Right lobe of liver (tissue), 6 donors: Measurements from ENCODE around the gene LCE1E. TPM values are rescaled to one million over a fixed set of nuclear protein-coding genes. Genes with fewer than 3 reads are reported as not detected.

Experiments used
- ATAC-seq, 4 donors: fragments of 200-7000 bp; cut with Tn5 transposase; one replicate each; pipeline ENCODE4 v1.9.1; 2020; ENCODE audit warnings: mild to moderate bottlenecking in 4 of 4, moderate library complexity in 4 of 4
- DNase-seq, 3 donors: peaks; one replicate each; pipeline ENCODE4 v3.0.0-alpha.2; 2020
- H3K27ac ChIP-seq, 3 donors: fragments of 200-600 bp; one replicate each; pipeline ENCODE4 v1.8.0; 2022
- H3K27me3 ChIP-seq, 2 donors: fragments of 200-600 bp; one replicate each; pipeline ENCODE4 v1.8.0; 2022
- H3K36me3 ChIP-seq, 4 donors: fragments of 200-600 bp; sonication (generic) in 1 of 4; one replicate each; pipeline versions ENCODE4 v1.5.1 to v1.8.0; 2017 to 2022; ENCODE audit warnings: control low read depth in 1 of 4
- H3K4me1 ChIP-seq, 4 donors: fragments of 200-600 bp; sonication (generic) in 1 of 4; one replicate each; pipeline versions ENCODE4 v1.5.1 to v1.8.0; 2017 to 2022; ENCODE audit warnings: control low read depth in 1 of 4
- H3K4me3 ChIP-seq, 3 donors: fragments of 200-600 bp; one replicate each; pipeline ENCODE4 v1.8.0; 2022
- H3K9me3 ChIP-seq, 4 donors: fragments of 200-600 bp; sonication (generic) in 1 of 4; one replicate each; pipeline versions ENCODE4 v1.5.1 to v1.8.0; 2017 to 2022; ENCODE audit warnings: control low read depth in 1 of 4
- POLR2A ChIP-seq: fragments of 450-650 bp; IDR thresholded peaks from one replicate; pipeline ENCODE4 v1.6.1; 2017; ENCODE audit warnings: antibody characterized with exemption, mild to moderate bottlenecking
- WGBS: methylation state at CpG from one replicate; pipeline ENCODE4 v1.1.6; 2018; ENCODE audit warnings: low coverage, low lambda C conversion rate; ENCODE audit not compliant: insufficient coverage; ENCODE audit errors: missing lambda C conversion rate; 5-methylcytosine and 5-hydroxymethylcytosine counted together
- intact Hi-C, 2 donors: fragments of 100-400 bp; cut with DNase I; formaldehyde crosslinking; loops; one replicate each; pipeline versions ENCODE4 v1.11.2 to v1.14.1; 2022
- total RNA-seq, 6 experiments: library from RNA; depleted of rRNA in 2 of 6; stranded (reverse); fragments of >200 nt in 2 of 6; fragmentation: NEBNext Ultra II Directional in 3 of 6; extraction: Animal tissue kit (Norgen Biotek cat#: 25700) in 3 of 6; gene quantifications; one replicate each; pipeline versions ENCODE4 v1.1.0 to v1.2.4, GENCODE V29; 2016 to 2023
- TF ChIP-seq, protein P1 (sequence below), 4 donors: fragments of 200-600 bp in 3 of 4; fragments of 450-650 bp in 1 of 4; IDR thresholded peaks; one replicate each; pipeline versions ENCODE4 v1.5.1 to v1.8.0; 2016 to 2022; ENCODE audit warnings: antibody characterized with exemption in 4 of 4, mild to moderate bottlenecking in 2 of 4
- donor health status: DM: no; HTN: yes; CAD: no.
- donor health status: DM: no; HTN: no; CAD: no.
- donor health status: DM: no; HTN: no; CAD: no.
- donor health status: DM: no; HTN: yes; CAD: no.
- donor health status: DM: no; HTN: yes; CAD: no.

The LCE1E gene
- total RNA-seq, 6 experiments from 2014 or later: not detected

GRCh38 chr1:152811050-152811449, 25.0 kb downstream of the LCE1E start:
- no peak overlapping the region for H3K27ac ChIP-seq

DNA sequence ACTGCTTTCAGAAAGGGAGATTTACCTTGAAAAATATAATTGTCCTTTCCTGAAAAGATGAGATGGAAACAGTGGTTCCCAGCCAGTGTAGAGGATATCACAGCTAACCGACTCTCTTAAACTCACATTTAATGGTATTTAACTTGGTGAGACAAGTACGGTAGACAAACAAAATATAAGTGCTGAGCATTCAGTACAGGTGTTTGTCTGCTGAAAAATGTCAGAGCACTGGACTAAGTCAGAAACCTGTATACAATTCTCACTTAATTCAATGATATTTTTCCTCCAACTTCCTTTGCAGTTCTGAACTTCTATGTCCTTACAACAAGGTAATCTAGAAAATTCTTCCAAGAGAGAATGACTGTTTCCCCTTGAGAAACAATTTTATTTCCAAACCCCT, 25.6 kb downstream of the LCE1E start, which contains the start of gene LCE1B:
LCE1B (plus strand) TSS at position 301 of the 400 bp plus-strand sequence. CDS start 476 bp downstream, outside the sequence.
- WGBS: 74% methylated on average over 2 of the region's 2 CpGs
- DNase-seq (no peak), ATAC-seq (no peak)
- no peaks in the 10 kb centered on the region for H3K4me1 ChIP-seq
- no peaks in the 10 kb centered on the region for H3K9me3 ChIP-seq
- H3K27me3 ChIP-seq: no peaks in the 10 kb centered on the region
- no peaks in the 10 kb centered on the region for H3K36me3 ChIP-seq
- intact Hi-C loops: no loop called here
- no peak within 1 kb of the TSS for H3K4me3 ChIP-seq
- TF ChIP-seq, protein P1, sequence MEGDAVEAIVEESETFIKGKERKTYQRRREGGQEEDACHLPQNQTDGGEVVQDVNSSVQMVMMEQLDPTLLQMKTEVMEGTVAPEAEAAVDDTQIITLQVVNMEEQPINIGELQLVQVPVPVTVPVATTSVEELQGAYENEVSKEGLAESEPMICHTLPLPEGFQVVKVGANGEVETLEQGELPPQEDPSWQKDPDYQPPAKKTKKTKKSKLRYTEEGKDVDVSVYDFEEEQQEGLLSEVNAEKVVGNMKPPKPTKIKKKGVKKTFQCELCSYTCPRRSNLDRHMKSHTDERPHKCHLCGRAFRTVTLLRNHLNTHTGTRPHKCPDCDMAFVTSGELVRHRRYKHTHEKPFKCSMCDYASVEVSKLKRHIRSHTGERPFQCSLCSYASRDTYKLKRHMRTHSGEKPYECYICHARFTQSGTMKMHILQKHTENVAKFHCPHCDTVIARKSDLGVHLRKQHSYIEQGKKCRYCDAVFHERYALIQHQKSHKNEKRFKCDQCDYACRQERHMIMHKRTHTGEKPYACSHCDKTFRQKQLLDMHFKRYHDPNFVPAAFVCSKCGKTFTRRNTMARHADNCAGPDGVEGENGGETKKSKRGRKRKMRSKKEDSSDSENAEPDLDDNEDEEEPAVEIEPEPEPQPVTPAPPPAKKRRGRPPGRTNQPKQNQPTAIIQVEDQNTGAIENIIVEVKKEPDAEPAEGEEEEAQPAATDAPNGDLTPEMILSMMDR (IDR thresholded peaks at IDR 0.05): no peak
- no peak for TF ChIP-seq POLR2A
- H3K27ac ChIP-seq: no peak within 1 kb of the TSS

More at GRCh38 chr1:152811050-152811449, 25.0 kb downstream of the LCE1E start:
- no peaks in the 10 kb centered on the region for H3K36me3 ChIP-seq
- H3K4me3 ChIP-seq: no peak overlapping the region
- ATAC-seq: peak in 2 of 4 donors; percentile 16 to 36
- WGBS: no CpG with 5 or more reads among the region's 2 CpGs
- intact Hi-C loops: no loop called here
- TF ChIP-seq, protein P1 (IDR thresholded peaks at IDR 0.05): no peak
- no peak for TF ChIP-seq POLR2A
- DNase-seq: no peak
- no peaks in the 10 kb centered on the region for H3K4me1 ChIP-seq
- no peaks in the 10 kb centered on the region for H3K27me3 ChIP-seq
- no peaks in the 10 kb centered on the region for H3K9me3 ChIP-seq

DNA sequence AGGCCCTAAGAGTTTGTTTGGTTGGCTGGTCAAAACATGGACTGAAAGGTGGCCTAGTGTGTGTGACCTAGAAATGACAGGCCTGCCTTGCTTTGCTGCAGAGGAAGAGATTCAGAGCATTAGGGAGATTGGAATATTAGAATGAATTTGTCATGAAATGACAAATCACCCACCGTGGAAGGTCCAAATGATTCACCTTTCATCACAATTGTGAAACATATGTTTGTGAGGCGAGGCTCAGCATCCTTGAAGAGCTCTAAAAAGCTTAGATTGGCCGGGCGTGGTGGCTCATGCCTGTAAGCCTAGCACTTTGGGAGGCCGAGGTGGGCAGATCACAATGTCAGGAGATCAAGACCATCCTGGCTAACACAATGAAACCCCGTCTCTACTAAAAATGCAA, 31.3 kb downstream of the LCE1E start:
- H3K27me3 ChIP-seq: no peaks in the 10 kb centered on the region
- H3K4me1 ChIP-seq: no peaks in the 10 kb centered on the region
- WGBS: 83% methylated on average over 4 of the region's 6 CpGs
- no peak for ATAC-seq
- H3K9me3 ChIP-seq: no peaks in the 10 kb centered on the region
- H3K36me3 ChIP-seq: no peaks in the 10 kb centered on the region
- intact Hi-C loops: no loop called here
- DNase-seq: no peak
- H3K27ac ChIP-seq: no peak overlapping the region
- TF ChIP-seq, protein P1 (IDR thresholded peaks at IDR 0.05): no peak
- TF ChIP-seq POLR2A: no peak
- no peak overlapping the region for H3K4me3 ChIP-seq

DNA sequence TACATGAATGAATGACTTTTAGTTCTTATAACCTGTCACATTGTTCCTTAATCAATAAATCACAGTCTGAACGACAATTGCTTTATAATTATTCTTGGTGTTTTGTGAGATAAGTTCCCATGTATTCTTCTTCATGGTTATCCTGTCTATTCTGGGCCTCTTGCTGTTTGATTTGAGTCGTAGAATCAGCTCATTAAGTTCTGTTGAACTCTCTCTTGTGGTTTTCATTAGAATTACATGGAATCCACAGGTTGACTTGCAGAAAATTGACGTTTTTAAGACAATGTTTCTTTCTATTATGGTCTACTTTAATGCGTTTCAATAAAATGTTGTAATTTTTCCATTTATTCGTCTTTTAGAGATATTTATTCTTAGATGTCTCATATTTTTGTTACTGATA, 37.2 kb downstream of the LCE1E start:
- Histone ChIP-seq H3K4me3 (no peak overlapping the region), H3K27me3 (peaks cover 0 to 6% of the 10 kb centered on the region in 2 donors), H3K9me3 (no peaks in the 10 kb centered on the region), H3K4me1 (no peaks in the 10 kb centered on the region), H3K27ac (no peak overlapping the region), H3K36me3 (no peaks in the 10 kb centered on the region)
- DNase-seq (no peak), ATAC-seq (no peak)
- no peak for TF ChIP-seq POLR2A
- TF ChIP-seq, protein P1 (IDR thresholded peaks at IDR 0.05): no peak
- WGBS: 19% methylated on average over 5 of the region's 5 CpGs
- intact Hi-C loops: no loop called here

DNA sequence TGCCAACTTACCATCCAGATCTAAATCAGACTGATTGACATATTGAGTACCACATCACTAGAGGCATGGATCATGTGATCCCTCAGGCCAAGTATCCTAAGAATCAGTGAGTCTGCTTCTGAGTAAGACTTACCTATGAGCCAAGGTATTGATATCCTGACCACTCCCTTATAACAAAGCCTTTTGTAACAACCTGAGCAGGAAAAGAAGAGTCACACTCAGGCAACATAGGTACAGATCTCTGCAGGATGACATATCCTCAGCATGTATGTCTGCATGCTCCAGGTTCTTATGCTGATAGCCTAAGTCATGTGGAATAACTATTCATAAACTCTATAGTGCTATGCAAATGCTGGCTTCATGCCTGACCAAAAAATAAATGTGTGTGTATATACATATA, 38.9 kb downstream of the LCE1E start:
- DNase-seq (no peak), ATAC-seq (no peak)
- H3K4me3 ChIP-seq: no peak overlapping the region
- no peak overlapping the region for H3K27ac ChIP-seq
- no peaks in the 10 kb centered on the region for H3K9me3 ChIP-seq
- TF ChIP-seq, protein P1 (IDR thresholded peaks at IDR 0.05): no peak
- no peak for TF ChIP-seq POLR2A
- no peaks in the 10 kb centered on the region for H3K36me3 ChIP-seq
- H3K4me1 ChIP-seq: no peaks in the 10 kb centered on the region
- intact Hi-C loops: no loop called here
- H3K27me3 ChIP-seq: peaks cover 0 to 6% of the 10 kb centered on the region in 2 donors
